NB4 (cell line): ENCODE results near the gene OPCML.

Experiments used
- DNase-seq: peaks from one replicate; pipeline ENCODE4 v3.0.0; 2010; ENCODE audit warnings: low read depth
- H3K4me3 ChIP-seq: one replicate; pipeline ENCODE4 v1.5.1; 2011; ENCODE audit warnings: mild to moderate bottlenecking, low read depth, low read length, moderate library complexity
- MYC ChIP-seq: IDR thresholded peaks from 2 replicates; pipeline ENCODE4 v1.6.1; 2011; ENCODE audit warnings: low read depth, low read length
- POLR2A ChIP-seq: IDR thresholded peaks from 2 replicates; pipeline ENCODE4 v1.6.1; 2011; ENCODE audit warnings: mild to moderate bottlenecking; ENCODE audit not compliant: insufficient read length; ENCODE audit errors: extremely low read depth
- TF ChIP-seq, protein P1 (sequence below): IDR thresholded peaks from one replicate; pipeline ENCODE4 v1.5.1; 2012; ENCODE audit warnings: low read depth, low read length
- TF ChIP-seq, protein P2 (sequence below): IDR thresholded peaks from 2 replicates; pipeline ENCODE4 v1.6.1; 2011; ENCODE audit warnings: low read depth, low read length

The OPCML gene

DNA sequence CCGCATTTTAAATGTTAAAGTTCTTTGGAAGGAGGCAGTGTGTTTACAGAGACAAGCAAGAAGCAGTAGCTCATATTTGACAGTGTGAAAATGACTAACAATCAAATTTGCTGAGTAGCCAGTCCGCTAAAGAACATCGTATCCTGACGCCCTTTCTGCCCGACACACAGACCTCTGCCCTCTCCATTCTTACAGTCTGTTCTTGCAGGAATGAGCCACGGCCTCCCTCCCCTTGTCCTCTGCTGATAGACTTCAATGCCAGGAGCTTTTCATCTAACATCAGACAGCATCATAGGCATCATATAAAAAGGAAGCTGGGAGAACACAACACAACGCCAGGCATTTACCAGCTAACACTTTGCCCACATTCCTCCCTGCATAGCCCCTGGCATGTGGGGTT is 486.0 kb downstream of the OPCML start:
- no peak for DNase-seq
- no peak for TF ChIP-seq POLR2A
- TF ChIP-seq MYC = no peak
- TF ChIP-seq, protein P1, sequence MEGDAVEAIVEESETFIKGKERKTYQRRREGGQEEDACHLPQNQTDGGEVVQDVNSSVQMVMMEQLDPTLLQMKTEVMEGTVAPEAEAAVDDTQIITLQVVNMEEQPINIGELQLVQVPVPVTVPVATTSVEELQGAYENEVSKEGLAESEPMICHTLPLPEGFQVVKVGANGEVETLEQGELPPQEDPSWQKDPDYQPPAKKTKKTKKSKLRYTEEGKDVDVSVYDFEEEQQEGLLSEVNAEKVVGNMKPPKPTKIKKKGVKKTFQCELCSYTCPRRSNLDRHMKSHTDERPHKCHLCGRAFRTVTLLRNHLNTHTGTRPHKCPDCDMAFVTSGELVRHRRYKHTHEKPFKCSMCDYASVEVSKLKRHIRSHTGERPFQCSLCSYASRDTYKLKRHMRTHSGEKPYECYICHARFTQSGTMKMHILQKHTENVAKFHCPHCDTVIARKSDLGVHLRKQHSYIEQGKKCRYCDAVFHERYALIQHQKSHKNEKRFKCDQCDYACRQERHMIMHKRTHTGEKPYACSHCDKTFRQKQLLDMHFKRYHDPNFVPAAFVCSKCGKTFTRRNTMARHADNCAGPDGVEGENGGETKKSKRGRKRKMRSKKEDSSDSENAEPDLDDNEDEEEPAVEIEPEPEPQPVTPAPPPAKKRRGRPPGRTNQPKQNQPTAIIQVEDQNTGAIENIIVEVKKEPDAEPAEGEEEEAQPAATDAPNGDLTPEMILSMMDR = no peak
- TF ChIP-seq, protein P2, sequence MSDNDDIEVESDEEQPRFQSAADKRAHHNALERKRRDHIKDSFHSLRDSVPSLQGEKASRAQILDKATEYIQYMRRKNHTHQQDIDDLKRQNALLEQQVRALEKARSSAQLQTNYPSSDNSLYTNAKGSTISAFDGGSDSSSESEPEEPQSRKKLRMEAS = no peak
- H3K4me3 ChIP-seq = no peak overlapping the region

DNA sequence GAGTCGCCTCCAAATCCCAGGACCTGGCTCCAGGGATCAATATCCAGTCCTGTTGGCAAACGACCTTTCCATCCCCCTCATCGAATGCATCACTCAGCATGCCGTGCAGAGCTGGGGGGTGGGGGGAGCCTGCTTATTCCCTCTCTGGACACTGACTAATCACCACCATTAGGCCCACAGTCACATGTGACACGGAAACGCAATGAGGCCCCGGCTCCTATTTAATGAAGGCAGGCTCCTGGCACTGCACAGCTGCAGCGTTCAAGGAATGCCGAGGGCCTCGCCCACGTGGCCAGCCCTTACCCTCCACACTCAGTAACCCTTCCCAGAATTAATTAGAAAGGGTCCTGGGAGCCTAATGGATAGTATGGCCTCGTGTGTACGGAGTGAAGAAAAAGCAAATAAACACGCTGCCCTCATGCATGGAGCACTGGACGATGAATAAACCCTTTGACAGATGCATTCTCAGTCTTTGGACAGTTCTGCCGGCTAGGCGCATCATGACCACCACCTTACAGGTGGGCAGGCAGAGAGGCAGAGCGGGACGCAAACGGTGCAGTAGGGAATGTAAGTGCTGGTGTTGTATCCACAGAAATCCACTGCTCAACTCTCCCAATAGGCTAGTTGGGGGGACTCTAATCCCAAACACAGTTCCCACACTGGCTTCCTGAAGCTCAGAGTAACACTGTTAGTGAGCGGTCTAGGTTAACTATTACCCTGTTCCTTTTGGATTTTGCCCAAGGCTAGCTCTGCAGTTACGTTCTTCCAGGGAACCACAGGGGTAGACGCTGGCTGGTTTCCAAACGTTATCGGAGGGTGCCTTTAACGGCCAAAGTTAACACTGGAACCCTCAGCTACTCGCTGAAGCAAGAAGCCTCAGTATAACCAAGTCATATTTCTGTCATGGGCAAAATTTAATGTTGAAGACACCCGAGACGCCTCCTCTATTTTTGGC is 490.1 kb downstream of the OPCML start:
- no peak overlapping the region for H3K4me3 ChIP-seq
- DNase-seq = no peak
- TF ChIP-seq MYC (no peak), POLR2A (no peak)
- TF ChIP-seq, protein P1 = no peak
- TF ChIP-seq, protein P2 = no peak

DNA sequence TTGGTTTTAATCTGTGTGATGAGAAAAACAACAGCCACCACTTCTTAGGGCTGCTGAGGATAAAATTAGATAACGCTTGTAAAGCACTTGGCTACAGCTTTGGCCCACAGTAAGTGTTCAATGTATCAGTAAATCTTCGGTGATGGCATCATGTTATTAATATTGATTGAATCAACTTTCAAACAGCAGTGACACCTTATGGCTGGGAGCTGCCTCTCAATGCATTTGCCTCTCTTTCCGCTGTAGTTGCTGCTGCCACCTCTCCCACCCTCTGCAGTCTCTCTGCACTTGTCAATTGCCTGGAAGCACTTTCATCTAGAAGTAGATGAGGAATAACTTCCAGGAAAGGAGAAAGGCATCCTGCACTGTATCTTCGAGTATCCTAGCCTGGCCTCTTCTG is 491.1 kb downstream of the OPCML start:
- no peak for TF ChIP-seq POLR2A
- TF ChIP-seq MYC = no peak
- TF ChIP-seq, protein P1 = no peak
- TF ChIP-seq, protein P2 = no peak
- no peak overlapping the region for H3K4me3 ChIP-seq
- no peak for DNase-seq

DNA sequence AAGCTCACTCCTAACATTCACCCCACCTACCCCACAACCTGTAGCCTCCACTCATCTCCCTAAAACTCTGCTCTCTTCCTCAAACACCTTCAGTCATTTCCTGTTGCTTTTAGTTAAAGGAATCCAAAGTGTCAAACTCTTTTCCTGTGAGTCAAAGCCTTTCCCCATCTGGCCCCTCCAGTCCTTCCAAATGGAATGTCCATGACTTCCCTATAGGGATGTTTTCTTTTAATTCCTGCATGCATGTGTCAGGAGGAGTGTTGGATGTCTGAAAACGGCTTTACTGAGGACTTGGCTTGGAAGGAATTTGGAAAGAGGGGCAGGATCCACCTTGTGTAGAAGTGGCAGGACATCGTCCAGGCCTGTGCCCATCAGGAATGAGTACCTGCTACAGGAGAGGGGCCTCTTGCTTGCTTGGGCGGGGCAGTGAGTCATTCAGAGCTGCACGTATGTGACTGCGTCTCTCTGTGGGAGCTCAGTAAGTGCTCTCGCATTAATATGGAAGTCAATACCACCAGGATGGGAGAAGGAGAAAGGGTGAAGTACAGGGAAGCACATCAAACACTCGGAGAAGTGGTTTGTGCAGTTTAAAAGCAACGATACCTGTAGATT is 491.9 kb downstream of the OPCML start:
- no peak for DNase-seq
- TF ChIP-seq, protein P1 = no peak
- TF ChIP-seq, protein P2 = no peak
- TF ChIP-seq MYC (no peak), POLR2A (no peak)
- no peak overlapping the region for H3K4me3 ChIP-seq

DNA sequence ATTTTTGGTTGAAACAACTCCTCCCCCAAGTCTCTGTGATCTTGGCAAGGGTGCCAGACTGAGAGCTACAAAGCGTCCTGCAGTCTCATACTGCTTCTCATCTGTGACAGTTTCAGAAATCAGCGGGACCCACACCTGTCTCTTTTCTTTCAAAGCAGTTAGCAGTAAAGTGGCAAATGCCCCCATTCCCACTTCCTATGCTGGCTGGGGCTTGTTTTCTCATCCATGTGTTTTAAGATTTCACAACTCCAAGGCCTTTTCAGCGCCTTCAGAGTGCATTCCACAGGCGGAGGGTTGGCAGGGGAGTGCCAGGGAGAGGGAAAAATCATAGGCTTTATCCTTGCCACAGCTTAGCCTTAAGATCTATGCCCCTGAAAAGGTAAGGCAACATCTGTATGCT is 493.5 kb downstream of the OPCML start:
- TF ChIP-seq POLR2A (no peak), MYC (no peak)
- TF ChIP-seq, protein P2 = no peak
- TF ChIP-seq, protein P1 = no peak
- DNase-seq = no peak
- no peak overlapping the region for H3K4me3 ChIP-seq
